HEK293 (cell line): ENCODE results near the gene POSTN.

Experiments
- CTCF ChIA-PET: fragments of 350-600 bp; formaldehyde crosslinking; extraction: SDS; loops from one replicate; lab custom pipeline; 2021; ENCODE audit warnings: antibody characterized with exemption; lab: Yijun Ruan, JAX
- POLR2A ChIA-PET: fragments of 300-600 bp; formaldehyde crosslinking; extraction: SDS; loops from one replicate; lab custom pipeline; 2020; ENCODE audit warnings: antibody characterized with exemption, inconsistent platforms; lab: Yijun Ruan, JAX
- H3K27ac ChIP-seq: fragments of 200-500 bp; sonication (Bioruptor generic); 2 replicates; pipeline ENCODE4 v1.5.1; 2014; ENCODE audit warnings: low read depth, low read length, control low read depth, inconsistent platforms; ENCODE audit errors: extremely low read depth
- H3K36me3 ChIP-seq, 2 experiments: fragments of 200-500 bp in 1 of 2; sonication (Bioruptor generic) in 1 of 2; 1 replicate in 1 of 2; 2 replicates in 1 of 2; pipeline ENCODE4 v1.5.1; 2014 to 2017; ENCODE audit warnings: inconsistent platforms in 2 of 2, low read length in 2 of 2; ENCODE audit not compliant: control insufficient read depth in 2 of 2, insufficient read depth in 1 of 2
- H3K4me1 ChIP-seq: fragments of 200-500 bp; sonication (Bioruptor generic); 2 replicates; pipeline ENCODE4 v1.5.1; 2014; ENCODE audit warnings: mild to moderate bottlenecking, low read length, inconsistent platforms; ENCODE audit not compliant: control insufficient read depth, insufficient read depth
- H3K4me3 ChIP-seq: 2 replicates; pipeline ENCODE4 v1.5.1; 2011; ENCODE audit warnings: low read depth, mild to moderate bottlenecking, control low read depth, low read length, moderate library complexity
- H3K9me3 ChIP-seq: fragments of 200-500 bp; sonication (Bioruptor generic); 2 replicates; pipeline ENCODE4 v1.5.1; 2014; ENCODE audit warnings: low read depth, low read length, inconsistent platforms; ENCODE audit not compliant: control insufficient read depth, insufficient read depth
- ATF2 ChIP-seq: fragments of 450-650 bp; formaldehyde crosslinking; IDR thresholded peaks from 2 replicates; pipeline ENCODE4 v1.5.1; 2016; ENCODE audit warnings: missing biosample characterization, missing genetic modification characterization, low read depth
- MZF1 ChIP-seq: fragments of 450-650 bp; formaldehyde crosslinking; IDR thresholded peaks from 2 replicates; pipeline ENCODE4 v1.5.1; 2017; ENCODE audit warnings: missing biosample characterization, missing genetic modification characterization, borderline replicate concordance
- PRDM1 ChIP-seq: fragments of 450-650 bp; formaldehyde crosslinking; IDR thresholded peaks from 2 replicates; pipeline ENCODE4; 2016; ENCODE audit warnings: missing biosample characterization, missing genetic modification characterization
- SCRT1 ChIP-seq: fragments of 450-650 bp; formaldehyde crosslinking; IDR thresholded peaks from 2 replicates; pipeline ENCODE4 v1.5.1; 2016; ENCODE audit warnings: missing biosample characterization, missing genetic modification characterization, borderline replicate concordance
- SETDB1 ChIP-seq: IDR thresholded peaks from one replicate; pipeline ENCODE4 v1.6.1; 2017; ENCODE audit warnings: mild to moderate bottlenecking, low read length, moderate library complexity, mixed read lengths; ENCODE audit not compliant: insufficient read length
- TRIM28 ChIP-seq: IDR thresholded peaks from 2 replicates; pipeline ENCODE4 v1.6.1; 2011; ENCODE audit warnings: low read length, control low read depth, borderline replicate concordance
- YY1 ChIP-seq: fragments of 450-650 bp; formaldehyde crosslinking; IDR thresholded peaks from 2 replicates; pipeline ENCODE4 v1.5.1; 2018; ENCODE audit warnings: missing biosample characterization, missing genetic modification characterization
- ZNF10 ChIP-seq: fragments of 450-650 bp; formaldehyde crosslinking; IDR thresholded peaks from 2 replicates; pipeline ENCODE4 v1.5.1; 2017; ENCODE audit warnings: missing biosample characterization, missing genetic modification characterization
- ZNF138 ChIP-seq: fragments of 450-650 bp; formaldehyde crosslinking; IDR thresholded peaks from 2 replicates; pipeline ENCODE4 v1.5.1; 2016; ENCODE audit warnings: missing biosample characterization, missing genetic modification characterization, borderline replicate concordance
- ZNF169 ChIP-seq: fragments of 450-650 bp; formaldehyde crosslinking; IDR thresholded peaks from 2 replicates; pipeline ENCODE4 v1.5.1; 2016; ENCODE audit warnings: missing biosample characterization, missing genetic modification characterization
- ZNF19 ChIP-seq: fragments of 450-650 bp; formaldehyde crosslinking; IDR thresholded peaks from 2 replicates; pipeline ENCODE4; 2016; ENCODE audit warnings: missing biosample characterization, missing genetic modification characterization, low read depth
- ZNF404 ChIP-seq: fragments of 450-650 bp; formaldehyde crosslinking; IDR thresholded peaks from 2 replicates; pipeline ENCODE4 v1.5.1; 2017; ENCODE audit warnings: missing biosample characterization, missing genetic modification characterization
- ZNF621 ChIP-seq: fragments of 450-650 bp; formaldehyde crosslinking; IDR thresholded peaks from 2 replicates; pipeline ENCODE4 v1.5.1; 2017; ENCODE audit warnings: missing biosample characterization, missing genetic modification characterization
- ZNF785 ChIP-seq: fragments of 450-650 bp; formaldehyde crosslinking; IDR thresholded peaks from 2 replicates; pipeline ENCODE4 v1.5.1; 2016; ENCODE audit warnings: missing biosample characterization, missing genetic modification characterization
- TF ChIP-seq, protein P1 (sequence below): fragments of 450-650 bp; formaldehyde crosslinking; IDR thresholded peaks from 2 replicates; pipeline ENCODE4 v1.5.1; 2016; ENCODE audit warnings: missing biosample characterization, missing genetic modification characterization
- TF ChIP-seq, protein P2 (sequence below): fragments of 450-650 bp; formaldehyde crosslinking; IDR thresholded peaks from 2 replicates; pipeline ENCODE4 v1.5.1; 2016; ENCODE audit warnings: missing biosample characterization, missing genetic modification characterization

Gene POSTN

GRCh38 chr13:37534676-37535075 lies 63.9 kb downstream of the POSTN start:
- H3K36me3 ChIP-seq = no peaks in the 10 kb centered on the region
- TF ChIP-seq PRDM1 (tag by site-specific recombination) = no peak
- no peak for TF ChIP-seq ZNF785 (tag by site-specific recombination)
- no peak for TF ChIP-seq ZNF621 (tag by site-specific recombination)
- TF ChIP-seq, all 188 proteins: peak for 0
- ChIA-PET CTCF (no interaction called here), POLR2A (no interaction called here)
- Histone ChIP-seq H3K27ac (no peak overlapping the region), H3K9me3 (no peaks in the 10 kb centered on the region), H3K4me3 (no peak overlapping the region), H3K4me1 (no peaks in the 10 kb centered on the region)

DNA sequence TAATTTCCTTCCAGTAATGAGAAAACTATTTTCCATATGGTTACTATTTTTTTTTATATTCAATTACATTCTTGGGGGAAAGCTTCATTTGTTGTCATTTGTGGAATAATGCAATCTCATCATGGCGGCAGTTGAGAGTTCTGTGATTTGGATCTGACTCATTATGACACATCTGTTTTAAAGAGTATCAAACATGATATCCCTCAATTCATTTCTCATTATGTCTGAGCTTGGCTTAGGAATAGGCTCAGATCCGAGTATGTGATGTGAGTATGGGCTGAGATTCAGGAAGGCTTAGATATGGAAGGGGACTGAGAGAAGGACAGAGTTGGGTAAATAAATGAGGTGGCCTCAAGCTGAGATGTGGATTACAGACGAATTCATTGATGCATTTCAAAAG lies 64.4 kb downstream of the POSTN start:
- H3K4me3 ChIP-seq = no peak overlapping the region
- POLR2A ChIA-PET = no interaction called here
- H3K27ac ChIP-seq = no peak overlapping the region
- no peaks in the 10 kb centered on the region for H3K4me1 ChIP-seq
- TF ChIP-seq, protein P1, sequence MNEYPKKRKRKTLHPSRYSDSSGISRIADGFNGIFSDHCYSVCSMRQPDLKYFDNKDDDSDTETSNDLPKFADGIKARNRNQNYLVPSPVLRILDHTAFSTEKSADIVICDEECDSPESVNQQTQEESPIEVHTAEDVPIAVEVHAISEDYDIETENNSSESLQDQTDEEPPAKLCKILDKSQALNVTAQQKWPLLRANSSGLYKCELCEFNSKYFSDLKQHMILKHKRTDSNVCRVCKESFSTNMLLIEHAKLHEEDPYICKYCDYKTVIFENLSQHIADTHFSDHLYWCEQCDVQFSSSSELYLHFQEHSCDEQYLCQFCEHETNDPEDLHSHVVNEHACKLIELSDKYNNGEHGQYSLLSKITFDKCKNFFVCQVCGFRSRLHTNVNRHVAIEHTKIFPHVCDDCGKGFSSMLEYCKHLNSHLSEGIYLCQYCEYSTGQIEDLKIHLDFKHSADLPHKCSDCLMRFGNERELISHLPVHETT = no peak
- TF ChIP-seq SCRT1 (tag by site-specific recombination) (no peak), YY1 (no peak), MZF1 (tag by site-specific recombination) (no peak)
- CTCF ChIA-PET = no interaction called here
- H3K9me3 ChIP-seq = no peaks in the 10 kb centered on the region
- no peaks in the 10 kb centered on the region for H3K36me3 ChIP-seq

- CTCF ChIA-PET = no interaction called here
- H3K27ac ChIP-seq = no peak overlapping the region
- H3K36me3 ChIP-seq = no peaks in the 10 kb centered on the region
- no peaks in the 10 kb centered on the region for H3K4me1 ChIP-seq
- POLR2A ChIA-PET = no interaction called here
- H3K4me3 ChIP-seq = no peak overlapping the region
- H3K9me3 ChIP-seq = no peaks in the 10 kb centered on the region
- TF ChIP-seq ZNF19 (tag by site-specific recombination) (no peak), ZNF404 (tag by site-specific recombination) (no peak), SETDB1 (peak; percentile 58), ATF2 (no peak), ZNF10 (tag by site-specific recombination) (no peak), TRIM28 (0 out of 2 replicates have a peak, but pooled peaks have one; percentile 64), ZNF169 (tag by site-specific recombination) (no peak), ZNF138 (no peak)
- TF ChIP-seq, protein P2, sequence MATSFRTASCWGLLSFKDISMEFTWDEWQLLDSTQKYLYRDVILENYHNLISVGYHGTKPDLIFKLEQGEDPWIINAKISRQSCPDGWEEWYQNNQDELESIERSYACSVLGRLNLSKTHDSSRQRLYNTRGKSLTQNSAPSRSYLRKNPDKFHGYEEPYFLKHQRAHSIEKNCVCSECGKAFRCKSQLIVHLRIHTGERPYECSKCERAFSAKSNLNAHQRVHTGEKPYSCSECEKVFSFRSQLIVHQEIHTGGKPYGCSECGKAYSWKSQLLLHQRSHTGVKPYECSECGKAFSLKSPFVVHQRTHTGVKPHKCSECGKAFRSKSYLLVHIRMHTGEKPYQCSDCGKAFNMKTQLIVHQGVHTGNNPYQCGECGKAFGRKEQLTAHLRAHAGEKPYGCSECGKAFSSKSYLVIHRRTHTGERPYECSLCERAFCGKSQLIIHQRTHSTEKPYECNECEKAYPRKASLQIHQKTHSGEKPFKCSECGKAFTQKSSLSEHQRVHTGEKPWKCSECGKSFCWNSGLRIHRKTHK = no peak
- TF ChIP-seq, all 188 proteins: peak for 2
Measured at GRCh38 chr13:37531049-37531448, 67.5 kb downstream of the POSTN start.
